Upper lobe of left lung (tissue), 4 donors: Measurements from ENCODE around the gene ZBTB7B.

Experiments
- CTCF ChIP-seq, 6 experiments: fragments of 450-650 bp in 4 of 6; fragments of 200-600 bp in 2 of 6; sonication (generic) in 2 of 6; IDR thresholded peaks; one replicate each; pipeline ENCODE4 v1.5.1; 2016 to 2019; ENCODE audit warnings: antibody characterized with exemption in 6 of 6
- EP300 ChIP-seq, 4 donors: sonication (generic); formaldehyde crosslinking; IDR thresholded peaks; one replicate each; pipeline ENCODE4 v1.5.1; 2017; ENCODE audit warnings: antibody characterized with exemption in 4 of 4, control low read depth in 2 of 4
- POLR2A ChIP-seq, 4 donors: fragments of 450-650 bp; IDR thresholded peaks; one replicate each; pipeline ENCODE4 v1.5.1; 2016 to 2017; ENCODE audit warnings: antibody characterized with exemption in 4 of 4, mild to moderate bottlenecking in 2 of 4
- POLR2AphosphoS5 ChIP-seq, 2 donors: sonication (generic); formaldehyde crosslinking; IDR thresholded peaks; one replicate each; pipeline ENCODE4 v1.5.1; 2017; ENCODE audit warnings: antibody characterized with exemption in 2 of 2

- TF ChIP-seq CTCF (IDR thresholded peaks at IDR 0.05): no peak
- no peak for TF ChIP-seq POLR2A (IDR thresholded peaks at IDR 0.05)
- TF ChIP-seq POLR2AphosphoS5 (IDR thresholded peaks at IDR 0.05): no peak
- TF ChIP-seq EP300 (IDR thresholded peaks at IDR 0.05): no peak
Measured at GRCh38 chr1:155037851-155038441, 35.3 kb downstream of the ZBTB7B start.
